ENCODE measurements around the gene SBSN.

- TF ChIP-seq, protein P1, sequence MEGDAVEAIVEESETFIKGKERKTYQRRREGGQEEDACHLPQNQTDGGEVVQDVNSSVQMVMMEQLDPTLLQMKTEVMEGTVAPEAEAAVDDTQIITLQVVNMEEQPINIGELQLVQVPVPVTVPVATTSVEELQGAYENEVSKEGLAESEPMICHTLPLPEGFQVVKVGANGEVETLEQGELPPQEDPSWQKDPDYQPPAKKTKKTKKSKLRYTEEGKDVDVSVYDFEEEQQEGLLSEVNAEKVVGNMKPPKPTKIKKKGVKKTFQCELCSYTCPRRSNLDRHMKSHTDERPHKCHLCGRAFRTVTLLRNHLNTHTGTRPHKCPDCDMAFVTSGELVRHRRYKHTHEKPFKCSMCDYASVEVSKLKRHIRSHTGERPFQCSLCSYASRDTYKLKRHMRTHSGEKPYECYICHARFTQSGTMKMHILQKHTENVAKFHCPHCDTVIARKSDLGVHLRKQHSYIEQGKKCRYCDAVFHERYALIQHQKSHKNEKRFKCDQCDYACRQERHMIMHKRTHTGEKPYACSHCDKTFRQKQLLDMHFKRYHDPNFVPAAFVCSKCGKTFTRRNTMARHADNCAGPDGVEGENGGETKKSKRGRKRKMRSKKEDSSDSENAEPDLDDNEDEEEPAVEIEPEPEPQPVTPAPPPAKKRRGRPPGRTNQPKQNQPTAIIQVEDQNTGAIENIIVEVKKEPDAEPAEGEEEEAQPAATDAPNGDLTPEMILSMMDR (IDR thresholded peaks at IDR 0.05; ENCODE audit: poor library complexity): no peak
- no peak for TF ChIP-seq EZH2phosphoT487 (IDR thresholded peaks at IDR 0.05; ENCODE audit: low read depth, severe bottlenecking, unreplicated experiment)
Measured at GRCh38 chr19:35560271-35560670, 32.2 kb upstream of the SBSN start.

Measured in hepatocyte (in vitro differentiated cells).